ENCODE data around the gene USP10. TPM values are rescaled to one million over a fixed set of nuclear protein-coding genes. Genes with fewer than 3 reads are reported as not detected.
A peak's percentile ranks its signal among the peaks of the same experiment; 100 is the strongest.

The USP10 gene
- total RNA-seq, 1 experiment from 2014 or later = 53.9 TPM

GRCh38 chr16:84750575-84750974 lies 50.8 kb downstream of the USP10 start:
- DNase-seq (ENCODE audit: low spot score) = no peak

DNA sequence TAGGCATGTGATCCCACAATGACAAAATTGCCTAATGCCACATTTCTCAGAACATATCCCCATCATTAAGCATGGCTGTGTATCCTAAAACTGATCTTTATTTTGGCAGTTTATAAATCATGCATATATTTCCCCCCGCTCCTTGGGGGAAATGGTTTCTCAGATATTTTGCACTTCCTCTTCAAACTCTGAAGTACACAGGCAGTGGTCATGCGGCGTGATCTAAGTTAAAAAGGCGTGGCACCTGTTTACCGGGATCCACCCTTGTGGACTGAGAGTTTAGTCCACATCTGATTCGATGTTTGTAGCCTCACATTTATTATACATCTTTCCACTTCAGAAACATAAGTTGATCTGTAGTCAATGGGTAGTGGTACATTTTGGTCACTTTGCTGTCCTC lies 51.4 kb downstream of the USP10 start:
- no peak for DNase-seq (ENCODE audit: low spot score)

GRCh38 chr16:84751947-84752346 lies 52.1 kb downstream of the USP10 start:
- no peak for DNase-seq (ENCODE audit: low spot score)

- DNase-seq (ENCODE audit: low spot score) = no peak
Measured at GRCh38 chr16:84752600-84752999, 52.8 kb downstream of the USP10 start.

GRCh38 chr16:84753412-84754326 lies 53.9 kb downstream of the USP10 start:
- DNase-seq (ENCODE audit: low spot score) = no peak

GRCh38 chr16:84754353-84754856 lies 54.6 kb downstream of the USP10 start:
- DNase-seq (ENCODE audit: low spot score) = peak; percentile 88

- no peak for DNase-seq (ENCODE audit: low spot score)
Measured at GRCh38 chr16:84754956-84755672, 55.3 kb downstream of the USP10 start.

DNA sequence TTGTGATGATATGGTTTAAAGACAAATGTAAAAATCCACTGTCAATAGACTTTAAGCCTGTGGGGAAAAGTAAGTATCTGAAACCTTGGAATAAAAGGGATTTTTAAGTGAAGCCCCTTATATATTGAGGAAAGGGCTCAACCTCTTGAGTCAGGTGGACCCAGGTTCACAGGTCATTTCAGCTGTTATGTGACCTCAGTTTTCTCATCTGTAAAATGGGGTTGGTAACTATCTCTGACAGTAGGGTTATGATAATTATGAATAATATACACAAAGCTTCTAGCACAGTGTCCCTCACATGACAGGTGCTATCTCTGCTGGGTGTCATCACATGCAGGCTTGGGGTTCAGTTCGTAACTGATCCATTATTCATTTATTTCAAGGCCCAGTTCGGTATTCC lies 57.0 kb downstream of the USP10 start:
- no peak for DNase-seq (ENCODE audit: low spot score)

GRCh38 chr16:84758627-84759026 lies 58.8 kb downstream of the USP10 start:
- DNase-seq (ENCODE audit: low spot score) = no peak

- DNase-seq (ENCODE audit: low spot score) = no peak
Measured at GRCh38 chr16:84759061-84759460, 59.3 kb downstream of the USP10 start.

DNA sequence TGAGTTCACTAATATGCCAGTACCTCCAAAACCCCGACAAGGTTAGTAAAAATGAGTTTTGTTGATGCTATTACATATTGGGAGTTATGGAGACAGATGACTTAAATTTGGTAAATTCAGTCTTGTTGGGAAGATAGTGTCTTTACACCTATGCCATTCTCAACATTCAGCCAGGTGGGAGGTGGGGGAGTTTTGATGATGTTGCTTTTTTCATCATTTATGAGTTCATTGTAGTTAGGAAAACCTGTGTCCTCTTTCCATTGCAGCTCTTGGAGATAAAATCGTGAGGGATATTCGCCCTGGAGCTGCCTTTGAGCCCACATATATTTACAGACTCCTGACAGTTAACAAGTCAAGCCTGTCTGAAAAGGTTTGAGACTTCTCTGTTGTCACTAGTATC lies 60.1 kb downstream of the USP10 start:
- DNase-seq (ENCODE audit: low spot score) = no peak

- DNase-seq (ENCODE audit: low spot score) = no peak
Measured at GRCh38 chr16:84761448-84762368, 61.9 kb downstream of the USP10 start.

DNA sequence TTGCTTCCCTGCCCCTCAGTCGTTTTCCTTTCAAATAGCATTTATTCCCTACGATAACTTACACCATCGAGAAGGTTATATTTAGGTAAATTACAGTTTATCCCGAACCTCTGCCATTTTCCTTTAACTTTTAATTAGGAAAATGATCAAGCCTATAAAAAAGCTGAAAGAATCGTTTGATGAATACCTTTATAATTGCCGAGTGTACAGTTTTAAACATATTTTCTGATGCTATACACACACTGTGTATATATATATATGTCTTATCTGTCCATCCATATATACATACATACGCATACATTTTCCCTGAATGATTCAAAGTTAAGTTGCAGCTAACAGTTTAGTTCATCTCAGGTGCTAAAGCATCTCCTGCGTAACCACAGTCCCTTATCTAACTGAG lies 63.4 kb downstream of the USP10 start:
- no peak for DNase-seq (ENCODE audit: low spot score)

DNA sequence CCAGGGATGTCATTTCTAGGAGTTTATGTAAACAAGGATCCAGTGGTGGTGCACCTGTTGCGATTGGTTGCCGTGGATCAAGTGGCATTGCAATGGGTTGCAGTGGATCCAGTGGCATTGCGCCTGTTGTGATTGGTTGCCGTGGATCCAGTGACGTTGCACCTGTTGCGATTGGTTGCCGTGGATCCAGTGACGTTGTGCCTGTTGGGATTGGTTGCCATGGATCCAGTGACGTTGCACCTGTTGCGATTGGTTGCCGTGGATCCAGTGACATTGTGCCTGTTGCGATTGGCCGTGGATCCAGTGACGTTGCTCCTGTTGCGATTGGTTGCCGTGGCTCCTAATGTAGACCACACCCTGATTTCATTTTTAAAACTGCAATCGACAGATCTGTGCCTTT lies 63.8 kb downstream of the USP10 start:
- no peak for DNase-seq (ENCODE audit: low spot score)

DNA sequence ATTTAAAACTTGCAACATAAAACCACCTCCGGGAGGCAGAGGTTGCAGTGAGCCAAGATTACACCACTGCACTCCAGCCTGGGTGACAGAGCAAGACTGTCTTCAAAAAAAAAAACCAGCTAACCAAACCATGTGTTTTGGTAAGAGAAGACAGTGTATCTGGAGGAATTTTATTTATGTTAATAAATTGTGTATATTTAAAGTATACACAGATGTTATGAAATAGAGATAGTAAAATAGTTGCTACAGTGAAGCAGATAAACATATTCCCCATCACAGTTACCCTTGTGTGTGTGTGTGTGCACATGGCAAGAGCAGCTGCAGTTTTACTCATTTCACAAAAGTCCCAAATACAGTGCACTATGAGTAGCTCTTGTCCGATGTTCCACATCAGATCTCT lies 65.2 kb downstream of the USP10 start:
- no peak for DNase-seq (ENCODE audit: low spot score)

- DNase-seq (ENCODE audit: low spot score) = no peak
Measured at GRCh38 chr16:84765616-84766580, 66.1 kb downstream of the USP10 start.

DNA sequence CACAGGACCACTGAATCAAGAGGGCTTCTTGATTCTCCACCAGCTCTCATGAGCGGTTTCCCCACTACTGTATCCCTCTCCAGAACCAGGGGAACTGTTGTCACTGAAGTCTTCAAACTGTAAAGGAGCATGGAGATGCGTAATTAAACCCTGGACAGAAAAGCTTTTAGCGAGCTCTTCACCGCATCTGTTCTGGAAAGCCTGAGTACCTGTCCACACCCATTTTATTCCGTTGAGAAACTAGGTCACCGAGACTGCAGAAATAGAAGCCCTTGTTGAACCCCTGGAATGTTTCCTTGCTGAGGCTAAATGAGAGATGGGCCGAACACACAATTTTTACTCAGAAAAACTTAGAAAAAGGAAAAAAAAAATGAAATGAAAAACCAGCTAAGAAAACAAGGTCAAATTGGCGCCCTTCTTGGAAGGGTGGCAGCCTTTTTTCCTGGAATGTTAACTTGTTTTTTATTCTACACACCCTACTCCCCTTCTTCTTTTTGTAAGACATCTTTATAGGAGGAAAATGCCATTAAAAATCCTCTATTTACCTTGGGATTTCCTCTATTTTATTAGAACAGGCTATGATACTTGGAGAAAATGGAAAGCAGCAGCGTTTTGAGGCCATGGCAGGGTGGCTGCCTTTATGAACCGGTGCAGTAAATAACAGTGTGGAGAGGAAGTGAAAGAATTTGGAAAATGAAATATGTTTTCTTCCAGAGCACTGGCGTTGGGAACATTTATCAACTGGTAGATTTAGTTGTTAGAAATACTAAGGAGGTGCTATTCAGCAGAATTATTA lies 67.4 kb downstream of the USP10 start:
- no peak for DNase-seq (ENCODE audit: low spot score)

DNA sequence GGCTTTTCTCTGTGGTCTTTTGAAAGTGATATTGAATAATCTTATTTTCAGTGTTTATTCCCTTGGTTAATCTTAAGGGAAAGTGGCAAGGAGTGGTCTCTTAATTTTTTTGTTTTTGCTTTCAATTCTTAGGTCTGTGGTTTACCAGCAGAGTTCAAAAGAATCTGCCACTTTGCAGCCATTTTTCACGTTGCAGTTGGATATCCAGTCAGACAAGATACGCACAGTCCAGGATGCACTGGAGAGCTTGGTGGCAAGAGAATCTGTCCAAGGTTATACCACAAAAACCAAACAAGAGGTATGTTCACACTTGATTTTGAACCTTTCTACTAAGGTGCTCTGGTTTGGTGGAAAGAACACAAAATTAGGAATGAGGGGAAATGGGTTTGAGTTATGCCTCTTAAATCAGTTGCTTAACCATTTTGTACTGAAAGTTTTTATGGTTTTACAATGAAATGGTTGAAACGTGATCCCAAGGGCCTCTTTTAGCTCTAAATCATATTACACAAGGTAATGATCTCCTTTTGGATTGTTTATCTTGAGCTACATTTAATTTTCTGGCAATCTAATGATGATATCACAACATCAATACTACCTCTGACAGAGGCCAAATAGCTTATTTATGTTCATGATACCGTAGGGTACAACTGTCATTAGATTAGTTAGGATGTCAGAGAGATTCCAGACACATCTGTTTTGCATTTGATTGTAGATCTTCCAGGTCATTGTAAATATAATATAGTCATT lies 68.4 kb downstream of the USP10 start:
- DNase-seq (ENCODE audit: low spot score) = no peak

- no peak for DNase-seq (ENCODE audit: low spot score)
Measured at GRCh38 chr16:84768808-84769197, 69.0 kb downstream of the USP10 start.

Data from HT-29 (cell line).